ENCODE measurements around the gene CACUL1. TPM values are rescaled to one million over a fixed set of nuclear protein-coding genes. Genes with fewer than 3 reads are reported as not detected.

The CACUL1 gene
- total RNA-seq, 1 experiment from 2014 or later, result 31.9 TPM

GRCh38 chr10:118694848-118695247 lies 59.9 kb downstream of the CACUL1 start:
- H3K36me3 ChIP-seq (ENCODE audit: insufficient read depth, low read length, poor library complexity, severe bottlenecking), result peaks cover 3% of the 10 kb centered on the region
- H3K27me3 ChIP-seq (replicated peaks; ENCODE audit: insufficient read depth, low read depth, low read length, poor library complexity), result no peaks in the 10 kb centered on the region
- peaks cover 20% of the 10 kb centered on the region for H3K4me1 ChIP-seq (ENCODE audit: insufficient read depth, low read length, poor library complexity, severe bottlenecking)
- H3K4me3 ChIP-seq (ENCODE audit: low read depth, low read length, poor library complexity, severe bottlenecking), result no peak overlapping the region
- no peak for DNase-seq (ENCODE audit: low spot score)
- intact Hi-C loops (cut with micrococcal nuclease; ENCODE audit: unreplicated experiment), result no loop called here
- H3K9me3 ChIP-seq (ENCODE audit: low read depth, low read length, poor library complexity, severe bottlenecking), result no peaks in the 10 kb centered on the region
- ChIA-PET POLR2A (ENCODE audit: low non-redundant PET) (no interaction called here), CTCF (no interaction called here)
- no peak overlapping the region for H3K27ac ChIP-seq (ENCODE audit: low read depth, low read length, poor library complexity, severe bottlenecking)
- BruUV-seq (replicated peaks), result no TSS peak
- TF ChIP-seq CTCF (conservative IDR thresholded peaks at IDR 0.05; ENCODE audit: low read depth, low read length) (no peak), EZH2 (IDR thresholded peaks at IDR 0.05; ENCODE audit: borderline replicate concordance, low read depth, low read length, poor library complexity, severe bottlenecking) (no peak)

- intact Hi-C loops (cut with micrococcal nuclease; ENCODE audit: unreplicated experiment), result no loop called here
- Histone ChIP-seq H3K36me3 (ENCODE audit: insufficient read depth, low read length, poor library complexity, severe bottlenecking) (peaks cover 3% of the 10 kb centered on the region), H3K27me3 (replicated peaks; ENCODE audit: insufficient read depth, low read depth, low read length, poor library complexity) (no peaks in the 10 kb centered on the region), H3K9me3 (ENCODE audit: low read depth, low read length, poor library complexity, severe bottlenecking) (no peaks in the 10 kb centered on the region), H3K4me3 (ENCODE audit: low read depth, low read length, poor library complexity, severe bottlenecking) (no peak overlapping the region), H3K4me1 (ENCODE audit: insufficient read depth, low read length, poor library complexity, severe bottlenecking) (peaks cover 10% of the 10 kb centered on the region), H3K27ac (ENCODE audit: low read depth, low read length, poor library complexity, severe bottlenecking) (no peak overlapping the region)
- TF ChIP-seq EZH2 (IDR thresholded peaks at IDR 0.05; ENCODE audit: borderline replicate concordance, low read depth, low read length, poor library complexity, severe bottlenecking), result no peak
- ChIA-PET POLR2A (ENCODE audit: low non-redundant PET) (no interaction called here), CTCF (no interaction called here)
- BruUV-seq (replicated peaks), result no TSS peak
- DNase-seq (ENCODE audit: low spot score), result peak; percentile 63
Measured at GRCh38 chr10:118692872-118693271, 61.9 kb downstream of the CACUL1 start.

GRCh38 chr10:118689070-118689858 lies 65.5 kb downstream of the CACUL1 start:
- no peaks in the 10 kb centered on the region for H3K9me3 ChIP-seq (ENCODE audit: low read depth, low read length, poor library complexity, severe bottlenecking)
- no peak overlapping the region for H3K27ac ChIP-seq (ENCODE audit: low read depth, low read length, poor library complexity, severe bottlenecking)
- H3K36me3 ChIP-seq (ENCODE audit: insufficient read depth, low read length, poor library complexity, severe bottlenecking), result peaks cover 3% of the 10 kb centered on the region
- no peak overlapping the region for H3K4me3 ChIP-seq (ENCODE audit: low read depth, low read length, poor library complexity, severe bottlenecking)
- CTCF ChIA-PET, result no interaction called here
- no peak for TF ChIP-seq EZH2 (IDR thresholded peaks at IDR 0.05; ENCODE audit: borderline replicate concordance, low read depth, low read length, poor library complexity, severe bottlenecking)
- TF ChIP-seq CTCF (conservative IDR thresholded peaks at IDR 0.05; ENCODE audit: low read depth, low read length), result no peak
- POLR2A ChIA-PET (ENCODE audit: low non-redundant PET), result no interaction called here
- no TSS peak for BruUV-seq (replicated peaks)
- DNase-seq (ENCODE audit: low spot score), result no peak
- intact Hi-C loops (cut with micrococcal nuclease; ENCODE audit: unreplicated experiment), result no loop called here
- no peaks in the 10 kb centered on the region for H3K27me3 ChIP-seq (replicated peaks; ENCODE audit: insufficient read depth, low read depth, low read length, poor library complexity)
- peaks cover 10% of the 10 kb centered on the region for H3K4me1 ChIP-seq (ENCODE audit: insufficient read depth, low read length, poor library complexity, severe bottlenecking)

GRCh38 chr10:118687472-118687871 lies 67.3 kb downstream of the CACUL1 start:
- H3K4me3 ChIP-seq (ENCODE audit: low read depth, low read length, poor library complexity, severe bottlenecking), result no peak overlapping the region
- BruUV-seq (replicated peaks), result no TSS peak
- peaks cover 3% of the 10 kb centered on the region for H3K36me3 ChIP-seq (ENCODE audit: insufficient read depth, low read length, poor library complexity, severe bottlenecking)
- ChIA-PET POLR2A (ENCODE audit: low non-redundant PET) (no interaction called here), CTCF (no interaction called here)
- H3K9me3 ChIP-seq (ENCODE audit: low read depth, low read length, poor library complexity, severe bottlenecking), result no peaks in the 10 kb centered on the region
- H3K27me3 ChIP-seq (replicated peaks; ENCODE audit: insufficient read depth, low read depth, low read length, poor library complexity), result no peaks in the 10 kb centered on the region
- no peak for TF ChIP-seq EZH2 (IDR thresholded peaks at IDR 0.05; ENCODE audit: borderline replicate concordance, low read depth, low read length, poor library complexity, severe bottlenecking)
- TF ChIP-seq CTCF (conservative IDR thresholded peaks at IDR 0.05; ENCODE audit: low read depth, low read length), result no peak
- DNase-seq (ENCODE audit: low spot score), result no peak
- no peak overlapping the region for H3K27ac ChIP-seq (ENCODE audit: low read depth, low read length, poor library complexity, severe bottlenecking)
- no peaks in the 10 kb centered on the region for H3K4me1 ChIP-seq (ENCODE audit: insufficient read depth, low read length, poor library complexity, severe bottlenecking)
- intact Hi-C loops (cut with micrococcal nuclease; ENCODE audit: unreplicated experiment), result no loop called here

Measured in A673 (cell line).